Testis (tissue), 3 donors: ENCODE data around the gene TMC6. TPM values are rescaled to one million over a fixed set of nuclear protein-coding genes. Genes with fewer than 3 reads are reported as not detected.

ENCODE experiments used
- DNase-seq: peaks from one replicate; pipeline ENCODE4 v3.0.0-alpha.2; 2019
- H3K27ac ChIP-seq, 2 donors: fragments of 200-600 bp; sonication (generic); one replicate each; pipeline ENCODE4 v1.5.1; 2019
- H3K27me3 ChIP-seq: fragments of 200-600 bp; sonication (generic); one replicate; pipeline ENCODE4 v1.5.1; 2019
- H3K36me3 ChIP-seq: fragments of 200-600 bp; sonication (generic); one replicate; pipeline ENCODE4 v1.5.1; 2017; ENCODE audit warnings: low read depth; ENCODE audit errors: missing control alignments
- H3K4me1 ChIP-seq: fragments of 200-600 bp; sonication (generic); one replicate; pipeline ENCODE4 v1.5.1; 2019
- H3K4me3 ChIP-seq, 2 donors: fragments of 200-600 bp; sonication (generic); one replicate each; pipeline ENCODE4 v1.5.1; 2017 to 2019
- H3K9me3 ChIP-seq: fragments of 200-600 bp; sonication (generic); one replicate; pipeline ENCODE4 v1.5.1; 2017
- CTCF ChIP-seq, 3 experiments: fragments of 450-650 bp in 2 of 3; fragments of 200-600 bp in 1 of 3; sonication (generic) in 1 of 3; IDR thresholded peaks; one replicate each; pipeline ENCODE4 v1.5.1; 2016 to 2019; ENCODE audit warnings: antibody characterized with exemption in 3 of 3, mild to moderate bottlenecking in 2 of 3, moderate library complexity in 1 of 3
- POLR2A ChIP-seq: fragments of 450-650 bp; IDR thresholded peaks from one replicate; pipeline ENCODE4 v1.6.1; 2017; ENCODE audit warnings: antibody characterized with exemption, mild to moderate bottlenecking, moderate library complexity
- WGBS, 2 donors: methylation state at CpG; one replicate each; pipeline ENCODE4 v1.1.5; 2018; 5-methylcytosine and 5-hydroxymethylcytosine counted together
- intact Hi-C: fragments of 100-400 bp; cut with DNase I; formaldehyde crosslinking; loops from one replicate; pipeline ENCODE4 v1.15.1; 2023; ENCODE audit warnings: low total_unique reads
- polyA plus RNA-seq: library from polyadenylated mRNA; stranded (reverse); fragments of 350-450 nt; fragmentation: Illumina TruSeq; extraction: RNeasy Lipid Tissue Mini Kit (QIAGEN cat#74804); gene quantifications from one replicate; pipeline ENCODE4 v1.2.3, GENCODE V29; 2014; ENCODE audit warnings: low read depth, low replicate concordance; ENCODE audit not compliant: insufficient read depth
- total RNA-seq, 2 donors: library from RNA; depleted of rRNA; stranded (reverse); fragments of >200 nt; gene quantifications; one replicate each; pipeline ENCODE4 v1.2.3, GENCODE V29; 2016

Gene TMC6
- total and polyA plus RNA-seq, 3 donors from 2014 or later: 10.8 to 20.3 (median 18.0) TPM

GRCh38 chr17:78122216-78122930, 6.2 kb downstream of the TMC6 start:
- peaks cover 8% of the 10 kb centered on the region for H3K4me1 ChIP-seq
- TF ChIP-seq POLR2A (no peak), CTCF (IDR thresholded peaks at IDR 0.05) (no peak)
- H3K9me3 ChIP-seq: no peaks in the 10 kb centered on the region
- H3K27me3 ChIP-seq: no peaks in the 10 kb centered on the region
- H3K27ac ChIP-seq: no peak overlapping the region
- 94% methylated on average over 11 to 22 of the region's 23 CpGs for WGBS, 2 donors
- intact Hi-C loops: no loop called here
- H3K4me3 ChIP-seq: no peak overlapping the region
- no peak for DNase-seq
- H3K36me3 ChIP-seq: no peaks in the 10 kb centered on the region

DNA sequence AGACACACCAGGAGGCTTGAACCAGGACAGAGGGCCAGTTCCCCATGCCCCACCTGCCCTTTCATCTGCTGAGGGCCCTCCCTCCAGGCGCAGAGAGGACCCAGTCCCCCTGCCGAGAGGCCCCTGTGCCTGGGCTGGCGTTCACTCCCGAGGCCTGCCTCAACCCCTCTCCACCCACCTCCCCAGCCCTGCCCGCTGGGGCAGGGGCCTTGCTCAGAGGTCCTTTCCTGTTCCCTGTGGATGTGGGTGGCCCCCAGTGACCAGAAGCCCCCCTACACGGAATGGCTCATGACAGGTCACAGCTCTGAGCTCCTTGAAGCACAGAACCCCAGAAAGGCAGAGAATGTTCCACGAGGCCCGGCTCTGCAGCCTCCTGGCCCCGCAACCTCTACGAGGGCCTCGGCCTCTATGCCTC, 6.7 kb downstream of the TMC6 start:
- Histone ChIP-seq H3K36me3 (no peaks in the 10 kb centered on the region), H3K9me3 (no peaks in the 10 kb centered on the region), H3K27me3 (no peaks in the 10 kb centered on the region), H3K4me1 (peaks cover 2% of the 10 kb centered on the region), H3K4me3 (no peak overlapping the region), H3K27ac (no peak overlapping the region)
- WGBS, 2 donors: 85% methylated on average over 9 of the region's 11 CpGs; no CpG with 5 or more reads in 1 of the 2 donors
- no peak for TF ChIP-seq CTCF (IDR thresholded peaks at IDR 0.05)
- intact Hi-C loops: no loop called here
- DNase-seq: no peak

- WGBS, 2 donors: 93 to 94% methylated on average over 23 to 35 of the region's 35 CpGs
- Histone ChIP-seq H3K4me3 (no peak overlapping the region), H3K36me3 (no peaks in the 10 kb centered on the region), H3K27me3 (no peaks in the 10 kb centered on the region), H3K27ac (no peak overlapping the region), H3K9me3 (no peaks in the 10 kb centered on the region), H3K4me1 (no peaks in the 10 kb centered on the region)
- no peak for TF ChIP-seq CTCF (IDR thresholded peaks at IDR 0.05)
- no peak for TF ChIP-seq POLR2A
- no peak for DNase-seq
- intact Hi-C loops: no loop called here
These were observed 7.4 kb downstream of the TMC6 start for GRCh38 chr17:78120971-78121800.

GRCh38 chr17:78120537-78120936, 8.0 kb downstream of the TMC6 start:
- intact Hi-C loops: no loop called here
- TF ChIP-seq POLR2A (no peak), CTCF (IDR thresholded peaks at IDR 0.05) (no peak)
- DNase-seq: no peak
- no peak overlapping the region for H3K4me3 ChIP-seq
- H3K27ac ChIP-seq: no peak overlapping the region
- H3K4me1 ChIP-seq: no peaks in the 10 kb centered on the region
- H3K36me3 ChIP-seq: no peaks in the 10 kb centered on the region
- H3K9me3 ChIP-seq: no peaks in the 10 kb centered on the region
- WGBS, 2 donors: 95 to 97% methylated on average over 6 to 13 of the region's 13 CpGs
- H3K27me3 ChIP-seq: no peaks in the 10 kb centered on the region
